Suppressor macrophage treated with lipopolysaccharide for 4 hours (primary cell): Measurements from ENCODE around the gene P2RY14.

ENCODE experiments used
- DNase-seq: peaks from one replicate; pipeline ENCODE4 v3.0.0-alpha.2; 2020

Gene P2RY14

GRCh38 chr3:151210676-151211381 lies 67.5 kb downstream of the P2RY14 start:
- peak; percentile 60 for DNase-seq

DNA sequence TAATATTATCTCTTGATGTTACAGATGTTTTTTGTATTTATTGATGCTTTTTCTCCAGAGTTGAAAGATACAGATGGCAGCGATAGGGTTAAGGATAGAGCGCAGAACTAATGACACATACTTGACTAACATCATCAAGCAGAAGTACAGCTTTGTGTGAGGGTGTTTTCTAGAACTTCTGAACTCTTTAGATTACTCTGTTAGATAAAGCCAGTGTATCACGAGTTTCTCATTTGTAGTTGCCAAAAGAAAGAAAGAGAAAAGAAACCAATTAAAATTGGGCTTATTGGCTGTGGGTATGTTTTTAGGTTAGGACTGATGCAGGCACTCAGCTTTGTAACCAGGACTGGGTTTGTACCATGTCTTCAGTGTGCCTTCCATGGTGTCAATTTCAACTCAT lies 68.7 kb downstream of the P2RY14 start:
- DNase-seq: no peak

DNA sequence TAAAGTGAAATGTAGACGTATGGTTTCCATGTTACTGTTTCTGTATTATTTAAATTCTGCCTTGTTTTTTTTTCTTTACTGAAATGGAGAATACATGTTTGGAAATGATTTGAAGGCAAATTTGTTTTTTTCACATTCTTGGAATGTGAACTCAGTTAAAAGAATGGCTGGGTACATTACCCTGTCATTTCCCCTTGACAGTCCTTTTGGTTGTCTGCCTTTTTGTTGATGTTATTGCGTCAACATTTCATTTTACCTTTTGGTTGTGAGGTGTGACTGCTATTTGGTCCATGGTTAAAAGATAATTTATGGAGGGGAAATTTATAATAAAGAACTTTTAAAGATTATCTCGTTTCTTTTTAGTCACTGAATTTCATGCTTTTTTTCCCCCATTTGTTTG lies 72.1 kb downstream of the P2RY14 start:
- DNase-seq: no peak

GRCh38 chr3:151205482-151205881 lies 72.9 kb downstream of the P2RY14 start:
- no peak for DNase-seq

DNA sequence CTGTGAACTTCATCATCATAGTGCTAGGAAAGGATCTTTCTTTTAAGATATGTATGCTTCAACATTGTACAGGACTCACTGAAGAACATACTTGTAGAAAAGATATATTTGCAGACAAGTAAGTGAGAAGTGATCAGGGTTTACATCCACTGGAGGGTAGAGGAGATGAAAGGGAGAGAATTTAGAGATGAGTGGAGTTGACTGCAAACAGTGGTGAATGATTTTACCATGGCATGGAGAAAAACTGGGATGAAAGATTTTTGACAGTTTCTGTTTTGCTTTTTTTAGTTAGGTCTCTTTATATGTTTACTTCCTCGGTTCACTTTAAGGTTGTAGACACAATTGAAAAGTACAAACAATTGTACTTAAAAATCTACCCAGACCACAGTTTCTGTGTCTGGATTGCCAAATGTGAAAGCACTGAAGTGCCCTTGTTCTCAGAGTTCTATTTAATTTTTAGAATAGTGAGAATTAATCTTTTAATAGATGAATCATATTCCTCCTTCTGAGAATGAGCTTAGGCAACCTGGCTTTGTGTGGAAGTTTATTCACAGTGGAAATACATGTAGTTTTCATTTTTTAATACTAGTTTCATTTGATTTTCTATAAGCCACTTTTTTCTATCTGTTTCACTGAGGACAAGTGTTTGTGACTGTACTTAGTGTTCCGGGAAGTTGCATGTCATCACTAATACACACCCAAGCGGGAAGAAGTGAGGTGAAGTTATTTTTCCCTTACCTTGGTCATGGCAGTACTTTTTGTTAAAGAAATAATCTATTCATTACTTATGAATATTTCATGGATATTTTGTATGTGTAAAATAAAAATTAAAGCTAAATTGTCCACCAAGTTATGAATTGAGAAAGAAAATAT lies 73.6 kb downstream of the P2RY14 start:
- DNase-seq: no peak

DNA sequence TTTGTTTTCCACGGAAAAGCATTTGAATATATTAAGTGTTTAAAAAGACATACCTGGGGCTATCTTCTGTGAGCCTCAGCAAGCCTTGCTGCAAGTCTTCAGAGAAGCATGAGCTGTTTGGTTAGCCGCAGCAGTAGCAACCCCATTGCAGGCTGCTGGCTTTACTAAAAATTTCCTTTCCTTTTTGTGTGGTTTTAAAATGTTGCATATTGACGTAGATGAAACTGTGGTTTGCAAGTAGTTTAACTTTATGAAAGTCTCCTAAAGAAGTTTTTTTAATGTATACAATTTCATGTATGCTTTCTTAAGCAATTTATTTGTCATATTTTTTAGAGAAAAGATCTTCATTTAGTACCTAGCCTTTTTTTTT lies 75.3 kb downstream of the P2RY14 start, which contains the start of gene GPR171:
Gene GPR171 (minus strand): TSS at position 166 of the 370 bp plus-strand sequence. CDS start 3,830 bp downstream, outside the sequence.
- no peak for DNase-seq

- DNase-seq: no peak
These were observed 77.2 kb downstream of the P2RY14 start for GRCh38 chr3:151201051-151201730.

DNA sequence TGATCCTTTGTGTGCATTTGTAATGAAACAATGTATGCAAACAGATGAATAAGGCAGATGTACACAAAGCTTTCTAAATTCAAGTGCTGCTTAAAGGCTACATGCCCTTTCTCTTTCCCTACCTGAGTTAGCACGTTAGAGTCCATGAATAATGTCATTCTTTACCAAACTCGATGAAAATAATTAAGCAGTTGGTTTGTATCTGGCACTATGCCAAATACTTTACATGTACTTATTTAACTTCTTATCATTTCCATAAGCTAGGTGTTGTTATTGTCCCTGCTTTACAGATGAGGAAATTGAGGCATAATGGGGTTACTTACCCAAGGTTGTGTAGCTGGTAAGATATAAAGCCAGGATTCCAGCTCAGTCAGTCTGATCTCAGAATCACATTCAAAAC lies 77.8 kb downstream of the P2RY14 start:
- no peak for DNase-seq

GRCh38 chr3:151199554-151200438 lies 78.5 kb downstream of the P2RY14 start:
- DNase-seq: no peak

DNA sequence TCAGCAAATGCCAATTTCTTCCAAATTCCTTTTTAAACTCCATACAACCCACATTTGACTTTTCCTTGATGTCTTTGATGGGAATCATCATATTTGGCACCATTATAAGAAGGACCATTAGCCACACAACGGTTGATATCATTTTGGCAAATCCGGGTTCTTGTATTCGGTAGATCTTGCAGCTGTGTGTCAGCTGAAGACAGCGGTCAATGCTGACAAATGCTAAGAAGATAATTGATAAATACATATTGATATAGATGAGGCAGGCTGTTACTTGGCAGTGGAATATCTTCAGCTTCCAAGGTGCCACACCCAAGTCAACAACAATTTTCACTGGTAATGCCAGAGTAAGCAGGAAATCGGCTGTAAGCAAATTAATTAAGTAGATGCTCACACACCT lies 79.5 kb downstream of the P2RY14 start:
- DNase-seq: no peak

- DNase-seq: no peak
These were observed 80.2 kb downstream of the P2RY14 start for GRCh38 chr3:151197981-151198767.

DNA sequence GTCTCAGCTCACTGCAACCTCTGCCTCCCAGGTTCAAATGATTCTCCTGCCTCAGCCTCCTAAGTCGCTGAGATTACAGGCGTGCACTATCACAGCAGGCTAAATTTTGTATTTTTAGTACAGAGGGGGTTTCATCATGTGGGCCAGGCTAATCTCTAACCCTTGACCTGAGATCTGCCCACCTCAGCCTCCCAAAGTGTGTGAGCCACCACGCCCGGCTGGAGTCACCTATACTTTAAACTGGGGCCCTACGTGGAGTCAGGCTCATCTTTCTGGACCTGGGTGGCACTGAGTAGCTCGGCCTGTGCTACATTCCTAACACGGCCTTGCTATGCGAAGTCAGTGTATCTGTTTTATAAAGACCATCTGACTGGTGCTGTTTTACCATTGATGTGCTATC lies 81.1 kb downstream of the P2RY14 start:
- DNase-seq: no peak

DNA sequence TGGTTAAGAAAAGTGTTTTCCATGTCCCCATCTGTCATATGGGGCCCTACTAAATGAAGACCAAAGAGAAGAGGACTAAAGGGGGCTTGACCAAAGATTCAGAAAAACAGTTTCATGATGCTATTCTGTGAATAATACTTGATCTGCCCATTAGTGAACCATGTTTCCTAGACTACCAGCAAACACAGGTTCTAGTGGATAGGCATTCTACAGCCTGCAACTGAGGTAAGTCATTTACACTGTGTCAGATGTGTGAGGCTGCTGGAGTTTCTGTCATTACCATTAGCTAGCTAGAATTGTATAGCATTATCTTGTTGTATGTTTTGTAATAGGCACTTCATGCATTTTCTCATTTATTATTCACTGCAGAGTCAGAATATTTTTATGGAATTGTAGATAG lies 81.9 kb downstream of the P2RY14 start:
- DNase-seq: no peak

- no peak for DNase-seq
These were observed 82.5 kb downstream of the P2RY14 start for GRCh38 chr3:151195826-151196225.

GRCh38 chr3:151192545-151192944 lies 85.8 kb downstream of the P2RY14 start:
- DNase-seq: no peak

DNA sequence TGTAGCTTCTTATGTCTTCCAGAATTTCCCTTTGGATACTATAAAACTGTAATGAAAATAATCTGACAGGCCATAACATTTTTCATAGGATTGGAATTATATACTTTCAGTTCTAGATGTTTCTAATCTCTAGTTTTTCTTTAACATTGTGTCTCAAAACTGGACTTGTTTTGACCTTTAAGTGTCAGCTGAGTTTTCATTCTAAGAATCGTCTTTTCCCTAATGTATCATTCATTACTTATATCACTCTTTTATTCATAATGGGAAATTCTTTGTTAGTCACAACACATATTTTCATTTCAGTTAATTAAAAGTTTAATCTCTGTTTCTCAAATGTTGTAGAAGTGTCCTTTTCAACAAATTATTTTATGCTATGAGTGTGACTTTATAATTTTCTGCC lies 87.2 kb downstream of the P2RY14 start:
- DNase-seq: no peak

GRCh38 chr3:151183265-151183671 lies 95.1 kb downstream of the P2RY14 start:
- peak; percentile 40 for DNase-seq

- DNase-seq: no peak
These were observed 95.8 kb downstream of the P2RY14 start for GRCh38 chr3:151182349-151183079.

DNA sequence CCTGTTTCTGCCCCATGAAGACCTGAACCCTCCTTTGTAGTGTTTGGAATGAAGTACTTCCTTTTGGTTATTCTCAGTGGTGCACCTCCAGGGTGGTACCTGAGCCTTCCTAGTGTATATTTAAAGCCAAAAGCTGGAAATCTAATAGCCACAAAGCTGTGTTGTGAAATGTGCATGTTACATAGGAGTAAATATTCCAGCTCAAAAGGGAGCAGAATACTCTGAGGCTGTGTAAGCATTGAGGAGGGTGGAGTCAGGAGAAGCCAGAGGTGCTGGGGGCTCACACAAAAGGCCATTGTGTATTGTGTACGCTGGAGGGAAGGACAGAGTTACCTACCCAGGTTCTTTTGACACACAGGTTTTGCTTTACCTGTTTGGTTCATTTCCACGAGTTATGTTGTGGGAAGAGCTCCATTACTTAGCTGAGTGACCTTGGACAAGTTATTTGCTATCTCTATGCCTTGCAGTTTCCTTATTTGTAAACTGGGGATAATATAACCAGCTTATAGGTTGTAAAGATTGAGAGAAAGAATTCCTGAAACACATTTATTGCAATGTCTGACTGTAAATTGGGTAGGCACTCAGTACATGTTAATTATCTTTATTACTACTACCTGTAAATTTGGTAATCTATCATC lies 100.0 kb downstream of the P2RY14 start:
- DNase-seq: no peak

GRCh38 chr3:151175952-151176351 lies 102.4 kb downstream of the P2RY14 start:
- no peak for DNase-seq

GRCh38 chr3:151174351-151174750 lies 104.0 kb downstream of the P2RY14 start:
- peak; percentile 25 for DNase-seq
